DND-41 (cell line): ENCODE data around the gene CACNB2.

Source experiments
- ATAC-seq: fragments of 200-7000 bp; cut with Tn5 transposase; 3 replicates; pipeline ENCODE4 v1.9.1; 2021; ENCODE audit warnings: low read depth; ENCODE audit not compliant: insufficient read depth
- DNase-seq: peaks from one replicate; pipeline ENCODE4 v3.0.0-alpha.2; 2020
- H2AFZ ChIP-seq: 2 replicates; pipeline ENCODE4 v1.6.0; 2012; ENCODE audit warnings: low read depth, low read length
- H3K27ac ChIP-seq: 2 replicates; pipeline ENCODE4 v1.5.1; 2012; ENCODE audit warnings: low read length, inconsistent platforms
- H3K27me3 ChIP-seq: fragments of 200-600 bp; sonication (generic); 2 replicates; pipeline ENCODE4 v1.6.0; 2012; ENCODE audit warnings: low read length, mild to moderate bottlenecking, inconsistent platforms; ENCODE audit not compliant: insufficient read depth, poor library complexity
- H3K36me3 ChIP-seq: 2 replicates; pipeline ENCODE4 v1.5.1; 2012; ENCODE audit warnings: low read length, inconsistent platforms; ENCODE audit not compliant: insufficient read depth
- H3K4me1 ChIP-seq: 2 replicates; pipeline ENCODE4 v1.5.1; 2012; ENCODE audit warnings: mild to moderate bottlenecking, low read length; ENCODE audit not compliant: insufficient read depth
- H3K4me2 ChIP-seq: 2 replicates; pipeline ENCODE4 v1.6.0; 2012; ENCODE audit warnings: mild to moderate bottlenecking, moderate library complexity, low read length, inconsistent platforms; ENCODE audit not compliant: insufficient read depth
- H3K4me3 ChIP-seq, 2 experiments: fragments of 200-600 bp in 1 of 2; shearing (Covaris generic) in 1 of 2; 2 replicates each; pipeline ENCODE4 v1.5.1; 2012 to 2016; ENCODE audit warnings: inconsistent platforms in 2 of 2, low read length in 2 of 2, mild to moderate bottlenecking in 2 of 2, low read depth in 1 of 2, moderate library complexity in 1 of 2
- H3K79me2 ChIP-seq: 2 replicates; pipeline ENCODE4 v1.6.0; 2012; ENCODE audit warnings: low read length, inconsistent platforms; ENCODE audit not compliant: insufficient read depth
- H3K9ac ChIP-seq: 2 replicates; pipeline ENCODE4 v1.6.0; 2012; ENCODE audit warnings: low read depth, mild to moderate bottlenecking, inconsistent platforms, low read length, moderate library complexity
- H3K9me3 ChIP-seq: 2 replicates; pipeline ENCODE4 v1.5.1; 2012; ENCODE audit warnings: low read length, moderate library complexity, mild to moderate bottlenecking, inconsistent platforms; ENCODE audit not compliant: insufficient read depth, severe bottlenecking
- H4K20me1 ChIP-seq: 2 replicates; pipeline ENCODE4 v1.6.0; 2012; ENCODE audit warnings: low read length; ENCODE audit not compliant: insufficient read depth
- EZH2 ChIP-seq: IDR thresholded peaks from 3 replicates; pipeline ENCODE4 v1.6.1; 2012; ENCODE audit warnings: borderline replicate concordance, low read depth, mild to moderate bottlenecking, moderate library complexity, low read length, inconsistent platforms; ENCODE audit not compliant: severe bottlenecking
- TF ChIP-seq, protein P1 (sequence below): IDR thresholded peaks from 2 replicates; pipeline ENCODE4 v1.5.1; 2012; ENCODE audit warnings: borderline replicate concordance, low read length, moderate library complexity, mild to moderate bottlenecking; ENCODE audit not compliant: poor library complexity, severe bottlenecking; ENCODE audit errors: extremely low read depth

Gene CACNB2

DNA sequence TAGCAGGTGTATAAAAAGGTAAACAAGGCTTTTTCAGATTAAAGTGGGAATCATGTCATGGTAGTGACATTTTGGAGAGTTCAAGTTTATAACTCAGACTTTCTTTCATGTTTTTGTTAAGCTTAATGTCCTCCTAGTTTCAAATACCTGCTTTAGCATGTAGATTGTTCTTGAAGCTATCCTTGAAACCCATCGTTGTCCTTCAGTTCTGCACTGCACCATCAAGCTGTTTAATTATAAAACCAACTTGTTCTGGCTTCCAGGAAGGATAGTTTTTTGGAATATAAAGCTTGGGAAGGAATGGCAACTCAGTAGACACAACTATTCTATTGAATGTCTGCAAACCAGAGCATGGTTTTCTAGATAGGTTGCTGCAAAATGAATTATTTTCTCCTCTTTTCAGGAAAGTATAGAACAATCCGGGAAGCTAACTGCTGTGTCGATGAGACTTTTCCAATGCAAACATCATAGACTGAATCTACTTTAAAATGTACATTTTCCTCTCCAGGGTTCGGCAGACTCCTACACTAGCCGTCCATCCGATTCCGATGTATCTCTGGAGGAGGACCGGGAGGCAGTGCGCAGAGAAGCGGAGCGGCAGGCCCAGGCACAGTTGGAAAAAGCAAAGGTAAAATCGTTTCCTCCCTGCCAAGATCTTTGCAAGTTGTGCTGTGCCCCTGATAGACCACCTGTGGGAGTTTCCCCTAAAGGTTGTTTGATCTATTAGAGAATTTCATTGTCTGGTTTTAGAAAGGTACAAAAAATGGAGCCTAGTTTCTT is 261.4 kb downstream of the CACNB2 start:
- H4K20me1 ChIP-seq, result no peaks in the 10 kb centered on the region
- no peaks in the 10 kb centered on the region for H3K36me3 ChIP-seq
- TF ChIP-seq, protein P1, sequence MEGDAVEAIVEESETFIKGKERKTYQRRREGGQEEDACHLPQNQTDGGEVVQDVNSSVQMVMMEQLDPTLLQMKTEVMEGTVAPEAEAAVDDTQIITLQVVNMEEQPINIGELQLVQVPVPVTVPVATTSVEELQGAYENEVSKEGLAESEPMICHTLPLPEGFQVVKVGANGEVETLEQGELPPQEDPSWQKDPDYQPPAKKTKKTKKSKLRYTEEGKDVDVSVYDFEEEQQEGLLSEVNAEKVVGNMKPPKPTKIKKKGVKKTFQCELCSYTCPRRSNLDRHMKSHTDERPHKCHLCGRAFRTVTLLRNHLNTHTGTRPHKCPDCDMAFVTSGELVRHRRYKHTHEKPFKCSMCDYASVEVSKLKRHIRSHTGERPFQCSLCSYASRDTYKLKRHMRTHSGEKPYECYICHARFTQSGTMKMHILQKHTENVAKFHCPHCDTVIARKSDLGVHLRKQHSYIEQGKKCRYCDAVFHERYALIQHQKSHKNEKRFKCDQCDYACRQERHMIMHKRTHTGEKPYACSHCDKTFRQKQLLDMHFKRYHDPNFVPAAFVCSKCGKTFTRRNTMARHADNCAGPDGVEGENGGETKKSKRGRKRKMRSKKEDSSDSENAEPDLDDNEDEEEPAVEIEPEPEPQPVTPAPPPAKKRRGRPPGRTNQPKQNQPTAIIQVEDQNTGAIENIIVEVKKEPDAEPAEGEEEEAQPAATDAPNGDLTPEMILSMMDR, result no peak
- no peak for TF ChIP-seq EZH2
- H3K4me1 ChIP-seq, result no peaks in the 10 kb centered on the region
- H3K9ac ChIP-seq, result no peak overlapping the region
- H3K9me3 ChIP-seq, result no peaks in the 10 kb centered on the region
- no peak overlapping the region for H3K27ac ChIP-seq
- no peak for DNase-seq
- H3K4me2 ChIP-seq, result no peak overlapping the region
- no peaks in the 10 kb centered on the region for H3K79me2 ChIP-seq
- no peak overlapping the region for H3K4me3 ChIP-seq
- no peaks in the 10 kb centered on the region for H3K27me3 ChIP-seq
- no peak overlapping the region for H2AFZ ChIP-seq
- ATAC-seq, result no peak

- Histone ChIP-seq H3K4me1 (no peaks in the 10 kb centered on the region), H3K9ac (no peak overlapping the region), H3K36me3 (no peaks in the 10 kb centered on the region), H3K9me3 (no peaks in the 10 kb centered on the region), H4K20me1 (no peaks in the 10 kb centered on the region), H3K4me2 (no peak overlapping the region), H2AFZ (no peak overlapping the region), H3K27me3 (no peaks in the 10 kb centered on the region), H3K27ac (no peak overlapping the region), H3K4me3 (no peak overlapping the region), H3K79me2 (no peaks in the 10 kb centered on the region)
- ATAC-seq (no peak), DNase-seq (no peak)
- TF ChIP-seq, protein P1, result no peak
- no peak for TF ChIP-seq EZH2
Measured at GRCh38 chr10:18402853-18403252, 262.6 kb downstream of the CACNB2 start.

DNA sequence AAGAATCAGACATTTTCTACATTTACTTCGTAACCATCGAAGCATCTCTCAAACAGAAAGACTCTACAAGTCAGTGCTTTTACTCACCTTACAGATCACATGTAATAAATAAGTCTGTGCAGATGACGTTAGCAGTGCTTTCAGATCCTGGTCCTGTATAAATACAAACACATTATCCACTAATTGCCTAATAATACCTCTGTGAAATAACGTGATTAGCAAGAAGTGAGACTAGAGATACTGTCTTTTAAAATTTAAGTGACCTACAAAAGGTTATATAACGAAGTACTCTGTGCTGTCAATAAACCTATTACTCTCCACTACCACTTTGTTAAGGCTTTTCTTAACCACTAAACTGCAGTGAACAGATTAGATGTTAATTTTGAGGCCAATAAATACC is 264.3 kb downstream of the CACNB2 start:
- Histone ChIP-seq H3K27ac (no peak overlapping the region), H3K27me3 (no peaks in the 10 kb centered on the region), H3K9me3 (no peaks in the 10 kb centered on the region), H3K4me3 (no peak overlapping the region), H3K4me1 (no peaks in the 10 kb centered on the region), H3K9ac (no peak overlapping the region), H3K36me3 (no peaks in the 10 kb centered on the region), H4K20me1 (no peaks in the 10 kb centered on the region), H3K79me2 (no peaks in the 10 kb centered on the region), H3K4me2 (no peak overlapping the region), H2AFZ (no peak overlapping the region)
- no peak for TF ChIP-seq EZH2
- TF ChIP-seq, protein P1, result no peak
- no peak for ATAC-seq
- DNase-seq, result no peak
